Stimulated activated CD8-positive, alpha-beta memory T cell treated with anti-CD3 and anti-CD28 coated beads, Interleukin-15, amount 100 ng/mL, for 1 hour (primary cell): ENCODE results near the gene C14orf132.

ENCODE experiments used
- DNase-seq: peaks from one replicate; pipeline ENCODE4 v3.0.0-alpha.2; 2020; ENCODE audit warnings: low read depth

The C14orf132 gene

DNA sequence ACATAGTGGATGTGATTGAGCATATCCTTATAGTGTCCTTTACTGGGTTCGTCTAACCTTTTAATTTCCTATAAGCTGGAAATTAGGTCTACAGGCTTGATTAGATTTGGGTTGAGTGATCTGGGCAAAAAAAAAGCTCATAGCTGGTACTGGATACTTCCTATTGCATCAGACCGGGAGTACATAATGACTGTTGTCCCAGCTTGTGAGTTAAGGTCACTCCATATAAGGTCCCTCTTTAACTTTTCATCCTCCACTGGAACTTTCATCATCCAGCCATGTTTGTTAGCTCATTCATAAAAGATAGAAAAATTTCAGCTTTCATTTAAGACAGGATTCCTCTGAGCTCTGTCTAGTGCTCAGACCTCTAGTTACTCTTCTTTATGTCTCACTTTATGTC is 80.8 kb downstream of the C14orf132 start:
- DNase-seq = no peak

DNA sequence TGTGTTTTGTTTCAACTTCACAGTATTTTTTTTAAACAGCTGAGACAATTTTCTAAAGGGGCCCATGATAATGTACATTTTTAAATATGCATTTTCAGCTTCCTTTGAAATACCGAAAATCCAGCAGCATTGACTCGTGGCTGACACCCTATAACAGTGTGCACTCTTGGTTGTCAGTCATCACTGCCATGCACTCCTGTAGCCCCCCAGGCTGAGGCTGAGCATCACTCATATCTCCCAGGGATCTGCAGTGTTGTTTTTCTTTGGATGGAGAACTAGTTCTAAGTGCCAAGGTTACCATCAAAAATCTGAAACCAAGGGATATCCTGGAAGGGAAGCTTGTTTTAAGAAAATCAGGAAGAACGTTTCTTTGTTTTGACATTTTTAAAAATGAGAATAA is 81.2 kb downstream of the C14orf132 start:
- no peak for DNase-seq

DNA sequence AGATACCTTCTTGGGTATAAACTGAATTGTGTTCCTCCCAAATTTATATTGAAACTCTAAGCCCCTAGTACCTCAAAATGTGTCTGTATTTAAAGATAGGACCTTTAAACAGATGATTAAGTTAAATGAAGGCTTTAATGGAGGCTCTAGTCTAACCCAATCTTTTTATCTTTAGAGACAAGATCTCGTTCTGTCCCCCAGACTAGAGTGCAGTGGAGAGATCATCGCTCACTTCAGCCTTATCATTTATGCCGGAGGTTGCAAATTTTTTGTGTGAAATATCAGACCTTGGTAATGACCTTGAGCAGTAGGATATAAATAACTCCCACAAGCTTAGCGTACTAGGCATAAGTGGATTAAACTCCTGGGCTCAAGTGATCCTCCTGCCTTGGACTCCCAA is 81.8 kb downstream of the C14orf132 start:
- no peak for DNase-seq

DNA sequence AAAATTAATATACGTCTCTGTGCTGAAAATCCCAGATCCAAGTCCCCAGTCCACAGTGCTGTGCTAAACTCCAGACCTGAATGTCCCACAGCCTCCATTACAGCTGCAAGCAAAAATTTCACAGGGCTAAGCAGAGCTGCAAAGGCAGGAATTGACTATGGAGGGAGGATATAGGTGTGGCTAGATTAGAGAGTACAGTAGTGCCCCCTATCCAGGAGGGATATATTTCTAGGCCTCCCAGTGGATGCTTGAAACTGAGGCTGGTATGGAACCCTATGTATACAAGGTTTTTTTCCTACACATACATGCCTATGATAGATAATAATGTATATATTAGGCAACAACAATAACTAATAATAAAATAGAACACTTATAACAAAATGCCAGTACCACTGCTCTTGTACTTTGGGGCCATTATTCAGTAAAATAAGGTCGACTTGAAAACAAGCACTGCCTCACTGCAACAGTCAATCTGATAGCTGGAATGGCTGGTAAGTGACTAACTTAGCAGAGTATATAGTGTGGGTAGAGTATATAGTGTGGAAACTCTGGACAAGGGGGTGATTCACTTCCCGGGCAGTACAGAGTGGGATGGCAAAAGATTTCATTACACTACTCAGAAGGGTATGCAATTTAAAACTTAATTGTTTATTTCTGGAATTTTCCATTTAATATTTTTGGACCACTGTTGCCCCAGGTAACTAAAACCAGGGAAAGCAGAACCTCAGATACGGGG is 82.7 kb downstream of the C14orf132 start:
- no peak for DNase-seq

DNA sequence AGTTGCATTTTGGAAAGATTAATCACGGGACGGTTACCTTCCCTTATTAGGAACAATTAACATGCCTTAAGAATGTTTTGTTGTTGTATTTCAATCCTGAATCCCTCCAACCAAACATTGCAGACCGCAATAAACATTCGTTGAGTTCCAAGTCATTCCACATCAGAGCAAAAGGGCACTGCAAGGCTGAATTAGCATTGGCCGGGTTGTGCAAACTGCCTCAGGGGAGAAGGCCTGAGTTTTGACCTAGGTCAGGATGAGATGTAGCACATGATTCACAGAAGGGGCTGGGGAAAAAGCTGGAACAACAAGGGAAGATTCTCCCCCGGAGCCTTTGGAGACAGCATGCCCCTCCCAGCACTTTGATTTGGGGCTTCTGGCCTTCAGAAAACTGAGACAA is 83.3 kb downstream of the C14orf132 start:
- DNase-seq = no peak

DNA sequence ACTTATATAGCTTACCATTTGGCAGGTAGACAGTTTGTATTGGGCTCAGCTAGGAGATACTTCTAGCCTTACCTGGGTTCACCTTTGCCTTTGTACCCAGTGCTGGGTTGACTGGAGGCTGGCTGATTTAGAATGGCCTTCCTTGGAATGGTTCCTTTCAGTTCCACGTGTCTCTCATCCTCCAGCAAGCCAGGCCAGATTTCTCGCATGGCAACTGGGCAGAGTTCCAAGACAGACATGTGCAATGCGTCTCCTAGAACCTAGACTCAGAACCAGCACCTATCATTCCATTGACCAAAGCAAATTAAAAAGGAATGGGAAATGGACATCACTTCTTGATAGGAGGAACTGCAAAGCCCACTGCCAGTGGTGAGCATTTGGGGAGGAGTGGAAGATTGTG is 86.4 kb downstream of the C14orf132 start:
- no peak for DNase-seq

DNA sequence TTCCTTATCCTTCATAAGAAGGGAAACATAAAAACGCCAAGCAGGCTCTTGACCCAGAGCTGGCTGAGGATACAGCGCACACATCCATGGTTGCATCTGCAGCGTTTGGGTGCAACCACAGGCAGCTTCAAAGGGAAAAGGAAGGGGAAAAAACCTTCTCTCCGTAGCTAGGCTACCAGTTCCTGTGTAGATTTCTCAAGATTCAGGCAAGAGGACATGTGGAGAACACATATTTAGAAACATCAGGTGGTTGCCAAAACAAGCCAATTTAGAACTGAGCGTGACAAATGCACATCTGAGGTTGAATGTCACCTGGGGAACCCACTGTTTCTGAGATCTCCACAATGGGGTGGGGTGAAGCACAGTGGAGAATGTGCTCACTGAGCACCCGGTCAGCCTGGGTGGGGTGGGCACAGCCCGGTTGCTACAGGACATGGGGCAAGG is 87.2 kb downstream of the C14orf132 start:
- no peak for DNase-seq

DNA sequence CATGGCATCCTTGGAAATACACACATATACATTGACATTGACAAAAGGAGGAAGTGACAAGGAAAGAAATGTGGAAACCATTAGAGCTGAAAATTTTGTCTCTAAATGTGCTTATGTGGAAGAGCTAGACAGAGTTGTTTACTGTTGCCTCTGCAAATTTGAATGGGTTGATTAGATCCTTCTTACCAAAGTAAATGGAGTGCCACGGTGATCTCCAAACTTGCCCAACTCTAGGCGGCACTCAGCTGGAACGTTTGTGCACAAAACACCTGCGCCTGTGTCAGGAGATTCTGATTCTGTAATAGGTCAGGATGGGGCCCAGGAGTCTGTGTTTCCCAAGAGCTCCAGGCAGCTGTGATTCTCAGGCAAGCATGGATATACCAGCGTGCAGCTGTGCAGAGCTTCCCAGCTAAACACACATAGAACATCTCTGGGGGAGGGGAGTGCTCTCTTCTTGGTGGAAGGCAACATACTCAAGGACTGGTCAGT is 87.7 kb downstream of the C14orf132 start:
- no peak for DNase-seq

DNA sequence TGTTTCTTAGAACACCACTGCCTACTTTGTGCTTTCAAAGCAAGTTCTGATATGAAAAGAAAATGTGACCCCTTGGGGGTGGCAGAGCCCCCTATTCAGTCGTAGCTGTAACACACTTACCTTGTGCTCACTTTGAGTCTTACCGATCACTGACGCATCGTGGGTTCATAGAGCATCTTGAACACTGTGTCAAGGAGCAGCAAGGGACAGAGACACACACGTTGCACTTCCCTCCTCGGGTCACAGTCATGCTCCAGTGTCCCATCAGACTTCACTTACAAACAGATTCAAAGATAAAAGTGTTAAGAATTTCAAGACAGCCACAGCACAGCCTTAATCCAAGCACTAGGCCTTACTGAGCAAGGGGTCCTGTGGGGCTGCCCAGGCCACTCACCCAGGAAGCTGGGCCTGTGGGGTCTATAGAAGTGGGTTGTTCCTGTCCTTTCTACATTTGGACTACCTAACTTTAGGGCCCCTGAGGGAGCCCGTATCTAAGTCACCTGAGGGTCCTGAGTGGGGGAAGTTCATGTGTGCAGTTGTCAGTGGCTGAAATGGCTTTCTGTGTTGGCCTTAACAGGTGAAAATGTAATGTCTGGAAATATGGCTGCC is 90.1 kb downstream of the C14orf132 start:
- DNase-seq = no peak

DNA sequence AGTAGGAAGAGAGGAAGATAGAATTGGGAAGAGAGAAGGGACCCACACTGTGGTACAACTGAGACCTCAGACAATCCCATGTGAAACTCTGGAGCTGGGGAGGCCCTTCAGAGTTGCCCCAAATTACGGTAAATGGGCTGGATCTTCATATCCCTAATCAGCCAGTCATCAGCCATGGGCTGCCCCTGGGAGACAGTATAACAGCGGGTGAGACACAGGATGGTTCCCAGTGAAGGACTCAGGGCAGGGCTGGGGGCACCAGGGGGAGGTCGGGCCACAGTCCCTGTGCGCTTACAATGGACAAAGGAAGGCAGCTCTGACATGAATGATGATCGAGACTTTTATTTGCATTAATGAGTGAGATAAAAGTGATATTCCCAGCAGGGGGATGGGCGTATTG is 91.2 kb downstream of the C14orf132 start:
- DNase-seq = no peak

DNA sequence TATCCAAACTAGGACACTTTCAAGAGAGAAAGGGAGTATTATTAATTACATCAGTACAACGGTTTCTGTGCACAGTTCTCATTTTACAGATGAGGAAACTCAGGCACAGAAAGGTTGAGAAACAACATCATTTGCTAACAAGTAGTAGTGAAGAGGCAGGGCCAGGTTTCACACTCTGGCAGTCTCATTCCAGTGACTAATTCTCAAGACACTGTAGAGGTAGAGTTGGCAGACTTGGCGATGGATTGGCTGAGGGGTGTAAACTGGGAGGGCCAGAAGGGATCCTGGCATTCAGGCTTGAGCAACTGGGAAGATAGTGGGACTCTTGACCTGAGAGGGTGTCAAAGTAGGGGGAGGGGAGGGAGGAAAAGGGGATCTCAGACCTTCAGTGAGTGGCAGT is 91.7 kb downstream of the C14orf132 start:
- DNase-seq = no peak

DNA sequence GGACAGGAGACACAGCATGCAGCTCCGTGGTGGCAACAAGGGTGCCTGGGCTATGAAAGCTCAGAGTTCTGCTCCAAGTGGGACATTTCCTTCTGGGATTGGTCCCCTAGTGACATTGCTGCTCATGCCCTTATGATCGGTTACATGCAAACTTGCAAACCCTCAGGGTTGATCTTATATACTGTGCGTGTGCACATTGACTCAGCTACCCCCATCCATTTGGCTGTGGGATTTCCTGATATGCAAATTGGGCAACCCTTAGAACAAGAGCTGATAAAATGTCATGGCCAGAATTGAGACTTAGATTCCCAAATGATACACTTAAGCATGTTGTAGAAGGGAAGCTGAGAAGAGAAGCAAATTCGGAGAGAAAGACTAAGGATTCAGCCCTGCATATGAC is 92.7 kb downstream of the C14orf132 start:
- no peak for DNase-seq

DNA sequence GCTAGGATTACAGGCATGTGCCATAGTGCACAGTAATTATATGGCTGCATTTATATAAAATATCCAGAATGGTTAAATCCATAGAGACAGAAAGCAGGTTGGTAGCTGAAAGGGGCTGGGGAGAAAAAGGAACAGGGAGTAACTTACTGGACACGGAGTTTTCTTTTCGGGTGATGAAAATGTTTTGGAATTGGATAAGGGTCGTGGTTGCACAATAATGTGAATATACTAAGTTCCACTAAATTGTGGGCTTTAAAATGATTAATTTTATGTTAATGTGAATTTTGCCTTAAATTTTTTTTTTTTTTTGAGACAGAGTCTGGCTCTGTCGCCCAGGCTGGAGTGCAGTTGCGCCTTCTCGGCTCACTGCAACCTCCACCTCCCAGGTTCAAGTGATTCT is 95.3 kb downstream of the C14orf132 start:
- no peak for DNase-seq

DNA sequence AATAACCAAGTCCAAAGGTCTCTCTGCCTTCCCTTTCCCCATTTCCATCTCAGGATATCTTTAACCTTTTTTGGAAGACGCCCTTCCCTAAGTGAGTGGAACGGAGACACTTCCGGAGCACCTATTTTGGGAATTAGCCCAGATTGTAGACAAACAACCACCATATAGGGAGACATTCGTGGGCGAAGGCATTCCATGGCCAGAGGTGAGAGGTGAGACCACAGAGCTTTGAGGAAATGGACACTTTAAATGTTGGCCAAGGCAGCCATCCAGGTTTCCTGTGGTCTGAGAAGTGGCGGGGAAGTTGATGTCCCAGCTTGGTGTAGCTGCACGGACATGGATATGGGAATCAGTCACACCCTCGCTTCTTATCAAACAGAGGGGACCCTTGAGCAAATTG is 96.1 kb downstream of the C14orf132 start:
- no peak for DNase-seq

DNA sequence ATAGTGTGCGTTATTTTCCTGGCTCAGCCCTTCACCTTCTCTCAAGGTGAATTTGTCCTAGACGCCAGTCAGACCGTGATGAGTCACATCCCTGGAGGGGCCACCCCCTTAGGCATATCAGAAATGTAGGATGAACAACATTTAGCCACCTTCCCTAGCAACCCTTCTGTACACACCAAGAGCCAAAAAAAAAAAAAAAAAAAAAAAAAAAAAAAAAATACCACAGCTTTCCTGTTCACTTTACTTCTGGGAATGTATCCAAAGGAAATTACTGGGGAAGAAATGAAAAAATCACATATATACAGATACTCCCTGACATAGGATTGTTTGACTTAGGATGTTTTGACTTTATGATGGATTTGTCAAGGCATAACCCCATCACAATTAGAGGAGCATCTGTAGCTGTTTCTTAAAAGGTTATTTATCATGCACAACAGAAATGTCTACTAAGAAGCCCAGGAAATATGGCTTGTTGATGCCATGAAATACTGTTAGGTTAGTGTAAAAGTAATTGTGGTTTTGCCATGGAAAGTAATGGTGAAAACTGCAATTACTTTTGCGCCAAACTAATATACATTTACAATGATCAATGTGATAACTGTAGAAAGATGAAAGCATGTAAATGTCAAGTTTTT is 97.3 kb downstream of the C14orf132 start:
- no peak for DNase-seq

DNA sequence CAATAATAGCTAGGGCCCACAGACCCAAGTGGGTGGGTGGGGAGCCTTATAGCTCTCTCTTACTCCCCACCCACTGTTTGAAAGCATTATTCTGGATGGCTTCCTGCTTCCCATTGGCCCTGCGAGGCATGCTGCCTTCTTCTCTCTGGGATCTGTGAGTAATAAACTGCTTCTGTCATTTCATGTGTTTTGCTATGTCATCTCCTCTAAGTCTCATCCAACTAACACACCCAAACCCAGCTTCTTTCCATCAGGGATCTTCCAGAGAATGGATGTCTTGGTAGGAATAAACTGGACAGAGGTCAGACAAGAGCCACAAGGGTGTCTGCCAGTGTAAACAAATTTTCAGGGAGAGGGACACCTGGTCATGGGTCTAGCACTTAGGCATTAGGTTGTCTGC is 99.1 kb downstream of the C14orf132 start:
- DNase-seq = no peak

DNA sequence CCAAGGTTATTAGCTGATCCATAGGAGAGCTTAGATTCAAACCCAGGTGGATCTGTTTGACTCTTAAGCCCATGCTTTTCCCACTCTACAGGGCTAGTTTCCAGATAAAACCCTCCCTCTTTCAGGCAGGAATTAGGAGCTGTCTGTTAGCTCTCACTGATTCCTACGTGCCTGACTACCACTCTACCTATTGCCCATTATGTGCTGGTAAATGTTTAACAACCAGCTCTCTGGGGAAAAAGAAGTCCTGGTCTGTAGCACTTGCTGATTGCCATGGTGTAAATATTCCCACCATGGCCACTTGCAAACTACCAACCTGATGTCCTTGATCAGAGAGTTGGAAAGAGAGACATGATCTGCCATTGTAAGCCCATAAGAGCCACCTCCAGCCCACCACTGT is 100.0 kb downstream of the C14orf132 start:
- DNase-seq = no peak

DNA sequence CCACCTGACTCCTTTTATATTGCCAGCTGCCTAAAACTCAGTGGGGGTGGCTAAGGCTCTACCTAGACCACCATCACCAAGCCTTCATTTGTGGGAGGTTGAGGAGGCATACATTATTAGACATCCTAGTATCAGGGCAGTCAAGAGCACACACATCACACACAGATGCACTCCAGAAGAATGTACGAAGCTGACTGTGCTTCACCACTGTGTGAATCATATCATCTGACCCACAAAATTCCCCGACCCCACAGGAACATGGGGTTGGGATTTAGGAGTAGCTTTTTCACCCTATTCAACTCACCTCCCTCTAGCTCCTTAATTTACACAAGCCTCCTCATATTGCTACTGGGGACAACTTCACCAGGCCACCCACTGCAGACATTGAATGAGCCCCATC is 100.7 kb downstream of the C14orf132 start:
- no peak for DNase-seq

DNA sequence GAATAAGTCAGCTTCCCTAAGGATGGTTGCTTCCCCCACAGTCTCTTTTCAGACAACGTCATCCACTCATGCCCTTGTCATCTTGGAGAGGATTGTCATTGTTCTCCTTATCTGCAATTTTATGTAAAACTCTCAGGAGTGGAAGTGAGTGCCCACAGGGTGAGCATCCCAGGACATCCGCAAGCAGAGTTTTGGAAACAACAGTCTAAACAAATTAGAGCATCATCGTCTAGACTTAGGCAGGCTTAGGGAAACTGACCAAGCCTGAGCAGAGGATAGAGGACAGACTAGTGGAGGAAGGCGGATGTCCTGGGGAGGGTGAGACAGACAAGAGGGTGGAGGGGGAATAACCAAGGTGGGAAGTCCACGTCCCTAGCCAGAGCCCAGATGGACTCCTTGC is 101.8 kb downstream of the C14orf132 start:
- DNase-seq = no peak
